Upper lobe of right lung (tissue), 1 donor: Measurements from ENCODE around the gene KEL. TPM values are rescaled to one million over a fixed set of nuclear protein-coding genes. Genes with fewer than 3 reads are reported as not detected.

Experiments used
- ATAC-seq: fragments of 200-7000 bp; cut with Tn5 transposase; one replicate; pipeline ENCODE4 v1.9.1; 2020; ENCODE audit warnings: mild to moderate bottlenecking, moderate library complexity
- DNase-seq: peaks from one replicate; pipeline ENCODE4 v3.0.0-alpha.2; 2020
- H3K27ac ChIP-seq: fragments of 200-600 bp; one replicate; pipeline ENCODE4 v1.8.0; 2022
- H3K27me3 ChIP-seq: fragments of 200-600 bp; one replicate; pipeline ENCODE4 v1.8.0; 2022; ENCODE audit warnings: mild to moderate bottlenecking
- H3K36me3 ChIP-seq: fragments of 200-600 bp; one replicate; pipeline ENCODE4 v1.8.0; 2022
- H3K4me1 ChIP-seq: fragments of 200-600 bp; one replicate; pipeline ENCODE4 v1.8.0; 2022
- H3K4me3 ChIP-seq: fragments of 200-600 bp; one replicate; pipeline ENCODE4 v1.8.0; 2022; ENCODE audit warnings: mild to moderate bottlenecking
- H3K9me3 ChIP-seq: fragments of 200-600 bp; one replicate; pipeline ENCODE4 v1.8.0; 2022
- CTCF ChIP-seq: fragments of 200-600 bp; IDR thresholded peaks from one replicate; pipeline ENCODE4 v1.8.0; 2022; ENCODE audit warnings: antibody characterized with exemption
- intact Hi-C: fragments of 100-400 bp; cut with DNase I; formaldehyde crosslinking; loops from one replicate; pipeline ENCODE4 v1.11.0; 2022
- total RNA-seq: library from RNA; stranded (reverse); fragmentation: NEBNext Ultra II Directional; extraction: Animal tissue kit (Norgen Biotek cat#: 25700); gene quantifications from one replicate; pipeline ENCODE4 v1.2.1, GENCODE V29; 2021
- donor health status: DM: no; HTN: yes; CAD: no; lungs with severe emphysema.

Gene KEL
- total RNA-seq, 1 donor from 2014 or later, result 0.87 TPM

GRCh38 chr7:142904128-142904527 lies 58.0 kb downstream of the KEL start:
- Histone ChIP-seq H3K4me1 (no peaks in the 10 kb centered on the region), H3K27ac (no peak overlapping the region), H3K4me3 (no peak overlapping the region), H3K36me3 (no peaks in the 10 kb centered on the region), H3K27me3 (no peaks in the 10 kb centered on the region), H3K9me3 (no peaks in the 10 kb centered on the region)
- no peak for DNase-seq
- TF ChIP-seq CTCF, result no peak
- no peak for ATAC-seq
- intact Hi-C loops, result no loop called here

- H3K27me3 ChIP-seq, result no peaks in the 10 kb centered on the region
- H3K36me3 ChIP-seq, result no peaks in the 10 kb centered on the region
- no peaks in the 10 kb centered on the region for H3K9me3 ChIP-seq
- no peak for ATAC-seq
- no peak for TF ChIP-seq CTCF
- no peaks in the 10 kb centered on the region for H3K4me1 ChIP-seq
- intact Hi-C loops, result no loop called here
- no peak for DNase-seq
- no peak overlapping the region for H3K27ac ChIP-seq
- no peak overlapping the region for H3K4me3 ChIP-seq
Measured at GRCh38 chr7:142901426-142902259, 60.5 kb downstream of the KEL start.

- H3K4me1 ChIP-seq, result no peaks in the 10 kb centered on the region
- no peak overlapping the region for H3K4me3 ChIP-seq
- no peaks in the 10 kb centered on the region for H3K9me3 ChIP-seq
- no peaks in the 10 kb centered on the region for H3K27me3 ChIP-seq
- intact Hi-C loops, result no loop called here
- DNase-seq (no peak), ATAC-seq (no peak)
- no peak overlapping the region for H3K27ac ChIP-seq
- no peak for TF ChIP-seq CTCF
- H3K36me3 ChIP-seq, result no peaks in the 10 kb centered on the region
Measured at GRCh38 chr7:142899661-142900060, 62.5 kb downstream of the KEL start.

DNA sequence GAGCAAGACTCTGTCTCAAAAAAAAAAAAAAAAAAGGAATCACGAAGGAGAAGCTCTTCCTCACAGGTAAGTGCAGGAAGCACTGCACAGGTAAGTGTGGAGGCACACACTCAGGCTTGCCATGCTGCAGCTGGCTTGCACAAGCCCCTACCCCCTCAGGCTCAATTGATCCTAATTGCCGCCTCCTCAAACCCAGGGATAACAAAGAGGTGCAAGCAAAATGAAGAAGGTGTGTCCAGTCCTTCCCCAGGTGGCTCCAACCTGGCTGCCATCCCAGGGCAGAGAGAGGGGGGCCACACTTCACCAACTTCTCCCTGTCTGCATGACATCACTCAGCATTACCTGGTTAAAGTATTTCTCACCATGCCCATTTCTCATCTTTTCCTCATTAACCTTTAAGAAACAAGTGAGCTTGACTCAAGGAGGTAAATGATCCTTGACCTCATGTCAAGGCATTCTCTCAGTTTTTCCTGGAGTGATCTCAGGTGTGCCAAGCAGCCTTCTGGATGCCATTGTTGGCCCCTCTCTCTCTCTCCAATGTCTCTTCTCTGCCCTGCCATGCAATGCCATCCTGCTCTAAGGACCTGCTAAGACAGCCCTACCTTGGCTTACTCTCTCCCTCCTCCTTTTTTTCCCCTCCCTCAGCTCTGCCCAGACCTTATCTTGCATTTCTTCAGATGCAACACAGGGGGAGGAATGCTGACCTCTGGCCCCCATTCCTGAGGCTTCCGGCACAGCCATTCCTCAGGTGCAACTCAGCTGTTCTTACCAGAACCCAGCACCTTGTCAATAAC lies 63.6 kb downstream of the KEL start:
- no peaks in the 10 kb centered on the region for H3K9me3 ChIP-seq
- no peaks in the 10 kb centered on the region for H3K36me3 ChIP-seq
- DNase-seq (peak; percentile 75), ATAC-seq (peak; percentile 79)
- intact Hi-C loops, result no loop called here
- no peak overlapping the region for H3K4me3 ChIP-seq
- no peaks in the 10 kb centered on the region for H3K4me1 ChIP-seq
- H3K27ac ChIP-seq, result no peak overlapping the region
- no peak for TF ChIP-seq CTCF
- no peaks in the 10 kb centered on the region for H3K27me3 ChIP-seq

DNA sequence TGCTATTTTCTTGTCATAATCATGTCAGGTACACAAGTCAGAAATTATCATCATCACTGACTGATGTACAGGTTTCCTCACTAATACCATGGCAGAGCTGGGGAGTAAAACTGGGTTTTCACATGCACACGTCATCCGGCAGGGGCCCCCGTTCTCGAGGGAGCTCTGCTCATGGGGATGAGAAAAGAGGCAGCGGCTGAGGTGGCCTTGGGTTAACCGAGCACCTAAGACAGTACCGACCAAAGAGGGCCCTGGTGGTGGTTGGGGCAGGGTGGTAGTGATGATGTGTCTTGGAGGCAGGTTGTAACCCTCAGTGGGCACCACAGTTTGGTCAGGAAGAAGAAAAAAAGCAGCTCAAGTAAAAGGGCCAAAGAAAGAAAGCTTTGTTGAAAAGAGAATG lies 64.5 kb downstream of the KEL start:
- Histone ChIP-seq H3K4me3 (no peak overlapping the region), H3K27me3 (no peaks in the 10 kb centered on the region), H3K27ac (no peak overlapping the region), H3K9me3 (no peaks in the 10 kb centered on the region), H3K36me3 (no peaks in the 10 kb centered on the region), H3K4me1 (no peaks in the 10 kb centered on the region)
- DNase-seq (no peak), ATAC-seq (no peak)
- no peak for TF ChIP-seq CTCF
- intact Hi-C loops, result no loop called here
